SKM-1 treated with dmso at 0.1 percent for 144 hours (cell line): ENCODE data around the gene GGTLC1.

Experiments
- DNase-seq: peaks from one replicate; lab custom pipeline; 2025; ENCODE audit not compliant: unreplicated experiment; lab: John Stamatoyannopoulos, UW

The GGTLC1 gene

DNA sequence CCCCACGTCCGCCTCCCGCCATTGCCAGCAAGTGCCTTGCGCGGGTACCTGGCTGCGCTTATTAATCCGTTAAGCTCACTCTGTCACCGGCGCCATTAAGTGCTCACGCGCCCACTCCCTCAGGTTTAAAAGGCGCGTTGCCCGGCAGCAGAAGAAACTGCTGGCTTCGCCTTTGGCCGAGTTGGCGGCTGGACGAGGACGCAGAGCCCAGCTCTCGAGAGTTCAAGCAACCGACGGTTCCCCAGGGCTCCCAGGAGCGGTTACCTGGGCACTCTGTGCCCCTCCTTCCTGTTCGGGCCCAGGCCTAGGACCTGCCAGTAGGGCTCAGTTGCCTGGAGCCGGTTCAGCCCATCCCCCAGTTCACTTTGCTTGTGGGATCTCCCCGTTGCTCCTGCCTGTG is at the start of gene GGTLC1:
Gene GGTLC1 (minus strand): TSS at position 219 of the 400 bp plus-strand sequence. CDS start 2,168 bp downstream, outside the sequence.
- no peak for DNase-seq

DNA sequence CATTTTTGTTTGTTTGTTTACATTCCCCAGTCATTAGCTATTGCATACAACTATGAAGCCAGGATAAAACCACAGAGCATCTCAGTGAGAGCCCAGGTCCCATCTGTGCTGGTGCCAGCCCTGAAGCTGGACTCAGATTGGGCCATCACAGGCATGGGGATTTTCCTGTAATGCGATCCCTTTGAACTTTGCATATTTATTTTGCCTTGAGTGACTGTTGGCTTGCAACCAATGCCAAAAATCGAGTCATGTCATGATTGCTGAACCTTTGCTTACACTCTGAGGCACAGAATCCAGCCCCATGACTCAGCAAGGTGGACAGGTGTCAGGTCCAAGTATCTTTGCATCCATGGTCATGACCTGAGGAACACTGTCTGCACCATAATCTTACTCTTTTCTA is 46.2 kb upstream of the GGTLC1 start:
- no peak for DNase-seq

DNA sequence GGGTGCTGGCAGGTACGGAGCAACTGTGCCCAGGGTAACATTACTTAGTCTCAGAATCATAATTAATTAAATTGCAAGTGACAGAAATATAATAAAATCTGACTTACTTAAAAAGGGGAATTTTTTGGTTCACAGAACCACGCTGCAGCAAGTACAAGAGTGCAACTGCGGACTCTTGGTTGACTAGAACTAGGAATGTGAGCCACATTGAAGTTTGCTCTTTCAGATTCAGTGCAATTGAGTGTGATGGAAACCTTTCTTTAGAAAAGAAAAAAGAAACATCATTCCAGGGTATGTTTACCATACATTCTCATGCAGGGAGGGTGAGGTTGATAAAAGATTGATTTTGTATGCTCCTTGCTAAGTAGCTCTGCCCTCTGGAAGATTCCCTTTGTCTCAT is 45.0 kb upstream of the GGTLC1 start:
- no peak for DNase-seq

DNA sequence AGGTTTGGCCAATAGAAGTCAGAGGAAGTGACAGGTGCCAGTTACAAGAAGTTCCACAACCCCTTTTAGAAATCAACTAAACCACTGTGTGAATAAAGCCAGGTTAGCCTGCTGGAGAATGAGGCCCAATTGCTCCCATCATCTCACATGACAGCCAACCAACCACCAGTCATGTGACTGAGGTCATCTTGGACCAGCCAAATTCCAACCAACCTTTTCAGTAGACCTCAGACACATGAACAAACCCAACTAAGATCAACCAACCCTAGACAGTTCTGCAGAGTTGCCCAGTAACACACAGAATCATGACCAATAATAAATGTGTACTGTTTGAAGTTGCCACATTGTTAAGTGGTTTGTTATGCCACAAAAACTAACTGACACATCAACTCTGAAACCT is 44.6 kb upstream of the GGTLC1 start:
- no peak for DNase-seq

DNA sequence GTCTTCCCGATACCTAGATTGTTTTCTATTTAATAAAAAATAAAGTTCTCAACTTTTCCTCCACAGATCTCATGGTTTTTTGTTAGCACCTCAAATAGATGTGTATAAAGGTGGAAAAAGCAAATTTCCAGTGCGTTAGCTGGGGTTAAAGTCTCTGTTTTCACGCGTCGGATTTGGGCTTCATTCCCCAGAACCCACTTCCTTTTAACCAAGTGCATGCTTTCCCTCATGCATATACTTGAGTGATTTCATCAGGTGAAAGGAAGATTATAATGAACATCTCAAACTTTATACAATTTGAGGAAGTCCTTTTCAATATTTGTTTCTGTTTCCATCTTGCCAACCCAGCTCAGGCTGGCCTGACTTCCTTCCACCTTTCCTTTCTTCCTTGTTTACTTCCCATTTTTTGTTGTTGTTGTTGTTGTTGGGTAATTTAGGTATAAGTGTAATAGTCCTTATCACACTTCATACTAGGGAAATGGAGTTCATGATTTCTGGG is 43.9 kb upstream of the GGTLC1 start:
- DNase-seq, result no peak

DNA sequence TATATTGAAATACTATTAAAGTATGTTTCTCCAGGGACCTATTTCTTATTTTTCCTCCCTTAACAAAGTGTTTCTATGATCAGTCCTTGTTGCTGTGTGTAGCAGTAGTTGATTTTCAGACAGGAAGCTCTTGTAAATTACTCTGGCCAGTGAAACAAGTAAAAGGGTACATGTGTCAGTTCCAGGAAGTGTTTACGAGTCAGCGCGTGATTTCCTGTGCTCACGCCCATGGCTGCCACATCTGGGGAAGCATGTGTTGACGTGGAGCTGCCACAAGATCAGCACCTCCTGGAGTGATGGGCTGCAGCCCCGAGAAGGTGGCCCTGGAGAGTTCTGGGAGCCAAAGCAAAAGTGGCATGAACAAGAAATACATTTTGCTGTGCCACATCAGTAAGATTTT is 38.6 kb upstream of the GGTLC1 start:
- no peak for DNase-seq

DNA sequence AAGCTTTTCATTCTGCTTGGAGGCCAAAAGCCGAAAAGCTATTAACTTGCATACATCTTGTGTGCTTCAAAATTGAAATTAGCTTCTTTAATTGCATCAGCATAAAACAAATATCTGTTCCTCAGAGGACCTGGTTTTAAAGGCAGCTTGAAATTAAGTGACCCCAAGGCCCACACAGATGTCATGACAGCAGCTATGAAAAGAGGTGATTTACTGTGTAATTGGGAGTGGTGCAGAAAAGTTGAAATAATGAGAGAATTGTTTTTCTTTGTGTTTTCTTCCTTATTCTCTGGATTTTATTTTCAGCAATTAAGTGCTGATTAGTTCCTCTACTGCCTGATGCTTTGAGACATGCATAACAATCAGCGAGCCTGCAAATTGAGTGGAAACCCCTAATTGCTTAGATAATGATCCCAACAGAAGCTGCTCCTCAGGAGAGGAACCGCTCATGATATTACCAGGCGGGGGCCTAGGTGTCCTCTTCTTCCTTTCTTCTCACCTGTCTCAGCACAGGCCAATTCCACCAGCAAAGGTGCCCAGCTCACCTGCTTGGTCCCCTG is 34.1 kb upstream of the GGTLC1 start:
- no peak for DNase-seq

DNA sequence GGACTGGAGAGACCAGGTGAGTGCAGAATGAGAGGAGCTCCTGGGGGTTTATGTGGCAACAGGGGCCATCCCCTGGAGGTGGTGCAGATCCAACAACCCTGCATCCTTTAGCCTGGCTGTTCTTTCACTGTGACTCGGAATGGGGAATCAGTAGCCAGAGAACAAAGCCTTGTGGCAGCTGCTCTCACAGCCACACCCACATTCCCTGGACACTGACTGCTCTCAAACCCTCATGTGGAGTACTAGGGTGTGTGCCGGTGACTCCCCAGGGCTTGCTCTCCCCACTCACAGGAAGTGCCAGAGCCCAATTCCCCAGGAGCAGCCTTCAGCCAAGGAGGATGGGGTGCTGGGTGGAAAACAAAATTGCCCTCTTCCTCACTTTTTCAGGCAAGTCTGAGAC is 30.2 kb upstream of the GGTLC1 start:
- DNase-seq, result no peak

DNA sequence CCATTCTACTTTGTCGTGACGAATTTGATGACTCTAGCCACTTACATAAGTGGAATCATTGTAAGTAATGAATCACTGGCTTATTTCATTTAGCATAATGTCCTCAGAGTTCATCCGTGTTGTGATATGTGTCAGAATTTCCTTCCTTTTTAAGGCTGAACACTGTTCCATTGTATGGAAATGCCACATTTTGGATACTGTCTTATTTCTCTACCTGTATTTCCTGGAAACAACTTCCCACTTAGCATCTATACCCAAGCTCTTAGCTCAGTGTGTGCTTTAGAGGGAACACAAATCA is 28.8 kb upstream of the GGTLC1 start:
- no peak for DNase-seq

DNA sequence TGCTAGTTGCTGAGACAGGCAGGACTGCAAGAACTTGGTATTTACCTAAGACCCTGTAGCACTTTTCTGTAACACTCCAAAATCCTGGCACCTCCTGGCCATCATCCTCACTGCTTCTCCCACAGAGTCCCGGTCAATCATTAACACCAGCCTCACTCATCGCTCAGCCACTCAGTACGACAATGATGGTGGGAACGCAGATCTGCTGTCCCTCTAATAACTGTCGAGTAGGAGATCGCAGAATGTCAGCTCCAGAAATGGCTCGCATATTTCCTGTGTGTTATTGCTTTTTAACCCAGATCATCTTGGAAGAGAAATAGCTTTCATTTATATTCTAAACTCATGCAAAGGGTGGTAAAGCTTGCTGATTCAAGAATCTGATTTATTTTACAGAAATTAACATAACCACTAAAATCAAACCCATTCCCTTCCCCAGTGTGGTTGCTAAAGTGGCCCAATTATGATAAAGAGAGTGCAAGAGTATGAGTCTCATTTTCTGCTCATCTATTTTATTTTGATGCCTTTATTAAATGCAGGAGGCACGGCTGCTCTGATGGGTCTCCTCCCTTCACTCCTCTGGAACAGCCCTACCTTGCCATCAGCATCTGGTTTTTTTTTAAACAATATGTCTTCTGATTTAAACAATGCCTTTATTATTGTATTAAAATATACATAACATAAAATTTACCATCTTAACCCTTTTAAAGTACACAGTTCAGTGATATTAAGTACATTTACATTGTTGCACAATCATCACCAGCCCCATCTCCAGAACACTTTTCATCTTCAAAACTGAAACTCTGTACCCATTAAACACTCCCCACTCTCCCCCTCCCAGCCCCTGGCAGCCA is 28.3 kb upstream of the GGTLC1 start:
- DNase-seq, result no peak

DNA sequence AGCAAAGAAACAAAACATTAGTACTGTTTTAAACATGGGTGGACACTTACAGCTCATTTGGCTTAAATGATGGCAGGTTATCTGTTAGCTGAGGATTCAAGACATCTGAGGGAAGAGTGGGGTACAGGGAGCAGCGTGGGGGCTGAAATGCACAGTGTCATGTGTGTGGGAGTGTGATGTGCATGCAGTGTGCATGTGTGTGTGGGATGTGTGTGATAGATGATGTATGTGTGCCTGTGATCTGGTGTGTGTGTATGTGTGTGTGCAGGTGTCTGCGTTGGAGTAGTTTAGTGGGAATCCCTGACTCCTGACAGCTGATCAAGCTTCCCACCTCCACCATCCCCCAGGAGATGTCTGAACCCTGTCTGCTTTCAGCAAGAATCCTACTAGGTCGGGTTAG is 25.4 kb upstream of the GGTLC1 start:
- DNase-seq, result no peak

DNA sequence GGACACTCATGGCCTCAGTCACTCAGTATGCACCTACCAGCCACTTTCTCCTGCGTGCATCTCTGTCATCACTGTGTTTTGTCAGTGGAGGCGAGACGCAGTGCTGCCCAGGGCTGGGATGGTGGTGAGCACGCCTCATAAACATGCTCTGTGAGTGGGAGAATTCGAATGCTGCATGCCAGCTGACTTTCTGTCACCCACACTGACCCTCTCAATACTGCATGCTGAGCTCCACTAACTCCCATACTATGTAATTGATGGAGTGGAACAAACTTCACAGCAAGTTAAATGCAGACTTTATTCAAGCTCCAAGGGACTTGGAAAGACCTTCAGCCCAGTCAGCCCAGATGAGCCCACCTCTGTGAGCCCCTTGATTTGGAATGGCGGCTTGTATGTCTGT is 22.7 kb upstream of the GGTLC1 start:
- DNase-seq, result no peak

DNA sequence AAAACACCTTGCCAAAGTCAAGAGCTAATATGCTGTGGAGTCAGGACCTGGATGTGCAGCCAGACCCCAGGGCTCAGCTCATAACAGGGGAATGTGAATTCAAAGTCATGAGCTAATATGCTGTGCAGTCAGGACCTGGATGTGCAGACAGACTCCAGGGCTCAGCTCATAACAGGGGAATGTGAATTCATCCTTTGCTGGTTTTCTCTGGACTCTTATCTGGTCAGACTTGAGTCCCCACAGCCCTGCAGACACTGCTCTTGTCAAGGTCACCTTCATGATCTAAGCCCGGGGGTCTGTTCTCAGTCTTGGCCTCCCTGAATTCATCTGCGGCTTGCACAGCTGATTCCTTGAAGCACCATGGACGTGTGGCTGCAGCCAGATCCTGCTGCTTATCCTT is 19.2 kb upstream of the GGTLC1 start:
- DNase-seq, result no peak

DNA sequence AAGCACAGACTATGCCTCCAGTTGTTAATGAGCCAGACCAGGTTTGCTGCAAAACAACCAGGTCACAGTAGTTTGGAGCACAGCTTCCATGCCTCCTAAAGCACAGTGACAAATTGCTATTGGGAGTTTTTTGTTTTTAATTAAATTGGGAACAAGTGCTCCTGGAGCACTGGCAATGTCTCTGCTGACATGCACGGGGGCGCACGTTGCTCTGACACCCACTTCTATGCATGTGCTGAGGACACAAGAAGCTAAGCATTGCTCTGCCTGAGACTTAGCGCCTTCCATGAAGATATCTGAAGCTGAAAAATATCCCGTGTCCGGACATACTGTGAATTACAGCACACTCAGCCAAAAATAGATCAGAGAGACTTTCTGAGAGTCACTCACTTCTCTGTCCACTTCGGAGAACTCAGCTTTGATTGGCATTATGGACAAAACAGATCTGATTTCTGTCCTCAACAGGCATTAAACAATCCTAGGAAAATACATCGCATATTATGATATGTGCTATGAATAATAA is 18.6 kb upstream of the GGTLC1 start:
- DNase-seq, result no peak

DNA sequence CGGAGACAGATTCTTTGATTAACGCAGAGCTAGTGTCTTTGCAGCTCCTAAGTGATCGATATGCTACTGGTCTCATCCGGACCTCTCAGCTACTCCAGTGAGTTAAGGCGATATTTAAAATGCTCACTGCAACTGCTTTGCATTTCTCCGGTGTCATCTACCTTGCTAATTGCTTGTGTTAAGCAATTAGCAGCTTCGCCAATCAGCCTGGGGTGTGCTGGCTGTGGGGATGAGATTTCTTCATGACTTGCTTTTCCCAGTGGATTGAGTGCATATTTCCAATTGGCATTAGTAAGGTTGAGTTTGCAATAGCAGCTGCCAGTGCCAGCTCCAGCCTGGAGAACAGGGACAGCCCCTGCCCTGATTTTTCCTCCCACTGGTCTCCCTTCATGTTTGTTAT is 18.0 kb upstream of the GGTLC1 start:
- DNase-seq, result no peak

DNA sequence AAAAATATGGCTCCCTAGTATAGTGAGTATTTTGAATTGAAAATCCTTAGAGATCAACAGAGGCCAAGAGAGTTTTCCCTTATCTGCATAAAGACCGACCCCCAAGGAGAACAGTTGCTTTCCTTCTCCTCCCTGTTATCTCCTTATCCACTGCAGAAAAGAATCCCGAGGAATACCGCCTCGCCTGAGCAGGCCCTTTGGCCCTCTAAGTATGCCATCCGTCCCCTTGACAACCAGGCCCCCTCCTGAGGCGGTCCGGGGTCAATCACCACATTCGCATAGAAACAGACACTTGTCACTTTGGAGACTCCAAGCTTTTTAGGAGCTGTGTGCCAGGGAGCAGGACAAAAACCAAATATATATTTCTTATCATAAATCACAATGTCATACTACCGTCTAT is 15.9 kb upstream of the GGTLC1 start:
- DNase-seq, result no peak

DNA sequence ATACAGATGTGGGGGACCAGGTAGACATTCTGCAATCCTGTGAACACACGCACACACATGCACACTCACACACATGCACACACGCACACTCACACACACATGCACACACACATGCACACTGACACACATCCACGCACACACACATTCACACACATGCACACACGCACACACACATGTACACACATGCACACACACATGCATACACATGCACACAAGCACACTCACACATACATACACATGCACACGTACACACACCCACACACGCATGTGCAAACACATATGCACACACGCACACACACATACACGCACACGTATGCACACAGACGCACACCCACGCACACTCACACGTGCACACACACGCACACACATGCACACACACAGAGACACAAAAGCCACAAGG is 14.3 kb upstream of the GGTLC1 start:
- no peak for DNase-seq

DNA sequence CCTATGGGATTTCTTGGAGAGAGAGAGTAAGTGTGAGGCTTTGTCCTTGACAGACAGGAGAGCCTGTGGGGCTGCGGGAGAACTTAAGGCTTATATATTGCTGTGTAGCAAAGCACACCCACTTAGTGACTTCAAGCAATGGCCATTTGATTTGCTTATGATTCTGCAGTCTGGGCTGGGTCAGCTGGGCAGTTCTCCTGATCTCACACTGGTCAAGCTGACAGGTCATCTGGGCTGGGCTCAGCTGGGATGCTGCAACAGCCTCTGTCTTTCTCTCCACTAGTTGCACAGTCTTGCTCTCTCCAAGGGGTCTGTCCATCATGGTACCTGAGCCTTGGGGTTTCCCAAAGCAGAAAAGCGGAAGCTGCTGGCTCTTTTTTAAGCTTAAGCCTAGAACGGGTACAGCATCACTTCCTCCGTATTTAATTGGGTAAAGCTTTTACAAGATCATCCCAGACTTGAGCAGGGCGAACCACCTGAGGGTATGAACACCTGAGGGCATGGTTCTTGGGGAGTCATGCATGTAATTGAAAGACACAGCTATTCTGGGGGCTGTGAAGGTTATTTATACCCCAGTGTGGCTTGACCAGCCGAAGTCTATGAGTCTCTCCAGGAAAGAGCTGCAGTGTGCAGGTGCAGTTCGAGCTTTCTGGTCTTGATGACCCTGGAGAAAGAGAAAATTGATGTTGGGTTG is 13.3 kb upstream of the GGTLC1 start:
- DNase-seq, result no peak

DNA sequence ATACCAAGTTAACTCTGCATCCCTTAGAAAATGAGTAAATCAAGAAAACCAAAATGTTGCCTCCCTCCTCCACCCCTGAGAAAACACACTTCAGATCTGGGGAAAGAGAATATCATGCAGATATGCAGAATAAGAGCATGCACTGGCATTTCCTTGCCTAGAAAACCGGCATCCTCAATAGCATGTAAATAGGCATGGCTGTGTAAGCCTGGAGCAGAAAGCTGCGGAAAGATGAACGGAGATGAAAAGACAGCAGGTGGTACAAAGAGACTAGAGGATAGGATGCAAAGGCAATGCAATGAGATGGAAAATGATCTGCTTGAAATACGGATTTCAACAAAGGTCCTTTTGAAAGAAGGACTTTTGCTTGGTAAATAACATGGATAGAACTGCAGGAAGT is 10.3 kb upstream of the GGTLC1 start:
- DNase-seq, result no peak

DNA sequence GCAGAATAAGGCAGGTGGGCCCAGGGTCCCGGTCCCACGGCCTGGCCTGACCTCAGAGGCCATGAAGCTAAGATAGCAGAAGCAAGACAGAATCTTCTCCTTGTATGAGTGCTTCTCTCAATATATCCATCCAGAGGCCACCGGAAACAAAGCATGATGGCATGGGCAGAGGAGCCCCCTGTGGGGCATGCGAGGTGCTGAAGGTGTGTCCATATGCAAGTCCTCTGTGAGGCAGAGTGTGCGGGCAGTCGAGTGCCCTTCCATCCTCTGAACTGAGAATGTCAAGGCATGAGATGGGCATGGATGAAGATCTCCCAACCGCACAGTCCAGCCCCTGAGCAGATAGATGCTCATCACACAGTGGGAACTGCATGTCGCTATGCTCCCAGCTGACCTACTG is 9.8 kb upstream of the GGTLC1 start:
- DNase-seq, result no peak

DNA sequence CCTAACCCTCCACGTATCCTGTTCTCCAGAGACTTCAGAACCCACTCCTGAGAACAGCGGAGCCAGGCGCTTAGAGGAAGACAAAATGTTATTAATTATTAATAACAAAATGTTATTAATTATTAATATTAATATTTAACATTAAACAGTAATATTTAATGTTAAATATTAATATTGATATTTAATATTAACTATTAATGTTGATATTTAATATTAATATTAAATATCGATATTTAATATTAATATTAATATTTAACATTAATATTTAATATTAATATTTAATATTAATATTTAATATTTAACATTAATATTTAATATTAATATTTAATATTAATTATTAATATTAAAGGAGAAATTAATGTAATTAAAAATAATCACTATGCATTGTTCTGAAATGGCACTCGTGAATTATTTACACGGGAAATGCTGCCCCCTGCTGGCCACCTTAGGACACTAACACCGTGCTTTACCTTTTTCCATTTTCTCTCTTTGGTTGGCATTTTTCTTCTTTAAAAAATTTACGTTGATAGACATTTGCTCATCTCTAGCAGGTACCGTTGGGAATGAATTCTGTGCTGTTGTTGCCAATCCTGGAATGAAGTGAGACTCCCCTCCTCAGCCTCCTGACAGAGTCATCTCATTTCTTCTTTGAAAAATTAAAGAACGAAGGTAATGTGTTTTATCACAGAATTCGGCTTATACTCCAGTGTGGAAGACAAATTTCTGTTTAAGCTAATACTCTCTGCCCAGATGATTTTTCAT is 7.5 kb upstream of the GGTLC1 start:
- DNase-seq, result peak; percentile 29
